Heart right ventricle (tissue), 16 donors: Measurements from ENCODE around the gene PLPP7. TPM values are rescaled to one million over a fixed set of nuclear protein-coding genes. Genes with fewer than 3 reads are reported as not detected.

Experiments used
- ATAC-seq, 8 donors: fragments of 200-7000 bp; cut with Tn5 transposase; one replicate each; pipeline ENCODE4 v1.9.1; 2020; ENCODE audit warnings: mild to moderate bottlenecking in 8 of 8, moderate library complexity in 8 of 8, moderate number of reproducible peaks in 1 of 8
- DNase-seq, 2 donors: peaks; one replicate each; pipeline ENCODE4 v3.0.0-alpha.2; 2020
- H3K27ac ChIP-seq, 10 donors: fragments of 200-600 bp; sonication (generic) in 2 of 10; one replicate each; pipeline versions ENCODE4 v1.5.0 to v1.8.0; 2020 to 2022; ENCODE audit warnings: mild to moderate bottlenecking in 3 of 10
- H3K27me3 ChIP-seq, 7 donors: fragments of 200-600 bp; one replicate each; pipeline ENCODE4 v1.8.0; 2021 to 2022; ENCODE audit warnings: mild to moderate bottlenecking in 2 of 7
- H3K36me3 ChIP-seq, 9 donors: fragments of 200-600 bp; sonication (generic) in 1 of 9; one replicate each; pipeline versions ENCODE4 v1.5.0 to v1.8.0; 2020 to 2022; ENCODE audit warnings: mild to moderate bottlenecking in 2 of 9
- H3K4me1 ChIP-seq, 9 donors: fragments of 200-600 bp; sonication (generic) in 1 of 9; one replicate each; pipeline versions ENCODE4 v1.5.0 to v1.8.0; 2020 to 2022; ENCODE audit warnings: mild to moderate bottlenecking in 4 of 9
- H3K4me3 ChIP-seq, 10 donors: fragments of 200-600 bp; sonication (generic) in 2 of 10; one replicate each; pipeline versions ENCODE4 v1.5.0 to v1.8.0; 2020 to 2022; ENCODE audit warnings: mild to moderate bottlenecking in 7 of 10, moderate library complexity in 2 of 10
- H3K9me3 ChIP-seq, 11 donors: fragments of 200-600 bp in 10 of 11; sonication (generic) in 2 of 11; one replicate each; pipeline versions ENCODE4 v1.5.0 to v1.8.0; 2013 to 2022; ENCODE audit warnings: mild to moderate bottlenecking in 2 of 11, control low read depth in 1 of 11, moderate library complexity in 1 of 11
- WGBS, 2 donors: extraction: QIAGEN DNeasy Blood & Tissue Kit; methylation state at CpG; one replicate each; pipeline ENCODE4 v1.1.7; 2013; ENCODE audit warnings: inconsistent platforms in 1 of 2; 5-methylcytosine and 5-hydroxymethylcytosine counted together
- intact Hi-C, 10 donors: fragments of 100-400 bp; cut with DNase I; formaldehyde crosslinking; loops; one replicate each; pipeline versions ENCODE4 v1.11.1 to v1.14.2; 2022
- polyA plus RNA-seq, 2 donors: library from polyadenylated mRNA; stranded (reverse); fragments of 200-250 nt; gene quantifications; one replicate each; pipeline ENCODE4 v1.2.3, GENCODE V29; 2013
- total RNA-seq, 10 donors: library from RNA; stranded (reverse); fragmentation: NEBNext Ultra II Directional in 3 of 10; extraction: Animal tissue kit (Norgen Biotek cat#: 25700) in 3 of 10; gene quantifications; one replicate each; pipeline versions ENCODE4 v1.2.1 to v1.2.4, GENCODE V29; 2021 to 2023
- TF ChIP-seq, protein P1 (sequence below), 9 donors: fragments of 200-600 bp; sonication (generic) in 2 of 9; IDR thresholded peaks; one replicate each; pipeline versions ENCODE4 v1.5.0 to v1.8.0; 2021 to 2022; ENCODE audit warnings: antibody characterized with exemption in 9 of 9, mild to moderate bottlenecking in 5 of 9, moderate library complexity in 1 of 9
- donor health status: Arrhythmogenic right ventricular cardiomyopathy.
- donor health status: ischemic (EF 13 %, LVEDD 7.1; RV severe dilation, severe dysfunction).
- donor health status: healthy with polysubstance abuse.
- donor health status: DM: no; HTN: yes; CAD: no.
- donor health status: DM: no; HTN: no; CAD: no.
- donor health status: ischemic (EF 25% LVEDD 6.9; RV normal size, moderate dysfunction).
- donor health status: ischemic (EF 25% LVEDD 5.7; RV mildly dilated, moderate dysfunction).
- donor health status: healthy.
- donor health status: DM: yes; HTN: yes; CAD: no.
- donor health status: Ischemic cardiomyopathy.
- donor health status: ischemic (EF 35%, LVEDD 5.7; RV mildly dilated, moderate dysfunction).
- donor health status: nonischemic (EF 11% LVEDD 7.7; RV severe dilation, severe dysfunction).
- donor health status: DM: yes; HTN: yes; CAD: no.
- donor health status: PGD.
- donor health status: ischemic (EF 29% LVEDD 5.4; RV normal size, mild dysfunction).
- donor health status: nonischemic (EF 23%, LVEDD 6.1; RV moderate dilation, normal function).

Gene PLPP7
- total and polyA plus RNA-seq, 12 donors = 42.6 to 140 (median 102) TPM

DNA sequence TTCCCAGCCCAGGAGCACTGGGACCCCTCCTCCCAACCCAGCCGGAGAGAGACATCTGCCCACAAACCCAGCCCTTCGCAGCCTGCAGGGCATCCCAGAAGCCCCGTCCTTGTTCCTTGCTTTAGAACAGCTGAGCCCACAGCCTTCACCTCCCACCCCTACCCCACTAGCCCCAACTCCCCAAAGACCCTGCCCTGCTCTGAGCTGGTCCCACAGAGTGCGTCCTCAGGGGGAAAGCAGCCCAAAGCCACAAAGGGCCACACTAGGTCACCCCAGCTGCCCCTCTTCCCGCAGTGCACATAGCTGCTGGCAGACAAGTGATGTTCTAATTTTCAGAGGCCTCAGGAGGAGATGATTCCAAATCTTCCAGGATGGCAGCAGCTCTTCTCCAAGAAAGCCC is 8.8 kb downstream of the PLPP7 start:
- Histone ChIP-seq H3K27ac (peak overlapping the region; percentile 76 to 98 (median 90)), H3K4me3 (no peak overlapping the region), H3K4me1 (peaks cover 8 to 93% (median 49%) of the 10 kb centered on the region in 9 donors), H3K9me3 (no peaks in the 10 kb centered on the region), H3K36me3 (peaks cover 0 to 18% (median 0%) of the 10 kb centered on the region in 9 donors), H3K27me3 (no peaks in the 10 kb centered on the region)
- 59 to 66% methylated on average over 5 of the region's 5 CpGs for WGBS, 2 donors
- DNase-seq = no peak
- TF ChIP-seq, protein P1, sequence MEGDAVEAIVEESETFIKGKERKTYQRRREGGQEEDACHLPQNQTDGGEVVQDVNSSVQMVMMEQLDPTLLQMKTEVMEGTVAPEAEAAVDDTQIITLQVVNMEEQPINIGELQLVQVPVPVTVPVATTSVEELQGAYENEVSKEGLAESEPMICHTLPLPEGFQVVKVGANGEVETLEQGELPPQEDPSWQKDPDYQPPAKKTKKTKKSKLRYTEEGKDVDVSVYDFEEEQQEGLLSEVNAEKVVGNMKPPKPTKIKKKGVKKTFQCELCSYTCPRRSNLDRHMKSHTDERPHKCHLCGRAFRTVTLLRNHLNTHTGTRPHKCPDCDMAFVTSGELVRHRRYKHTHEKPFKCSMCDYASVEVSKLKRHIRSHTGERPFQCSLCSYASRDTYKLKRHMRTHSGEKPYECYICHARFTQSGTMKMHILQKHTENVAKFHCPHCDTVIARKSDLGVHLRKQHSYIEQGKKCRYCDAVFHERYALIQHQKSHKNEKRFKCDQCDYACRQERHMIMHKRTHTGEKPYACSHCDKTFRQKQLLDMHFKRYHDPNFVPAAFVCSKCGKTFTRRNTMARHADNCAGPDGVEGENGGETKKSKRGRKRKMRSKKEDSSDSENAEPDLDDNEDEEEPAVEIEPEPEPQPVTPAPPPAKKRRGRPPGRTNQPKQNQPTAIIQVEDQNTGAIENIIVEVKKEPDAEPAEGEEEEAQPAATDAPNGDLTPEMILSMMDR (IDR thresholded peaks at IDR 0.05) = no peak
- intact Hi-C loops = loop anchor here in 1 of 10 donors (2.0 kb wide), 1 partner anchor 36 kb away; no protein-coding TSS in a partner anchor
- peak in 3 of 8 donors; percentile 1 to 10 (median 4) for ATAC-seq

DNA sequence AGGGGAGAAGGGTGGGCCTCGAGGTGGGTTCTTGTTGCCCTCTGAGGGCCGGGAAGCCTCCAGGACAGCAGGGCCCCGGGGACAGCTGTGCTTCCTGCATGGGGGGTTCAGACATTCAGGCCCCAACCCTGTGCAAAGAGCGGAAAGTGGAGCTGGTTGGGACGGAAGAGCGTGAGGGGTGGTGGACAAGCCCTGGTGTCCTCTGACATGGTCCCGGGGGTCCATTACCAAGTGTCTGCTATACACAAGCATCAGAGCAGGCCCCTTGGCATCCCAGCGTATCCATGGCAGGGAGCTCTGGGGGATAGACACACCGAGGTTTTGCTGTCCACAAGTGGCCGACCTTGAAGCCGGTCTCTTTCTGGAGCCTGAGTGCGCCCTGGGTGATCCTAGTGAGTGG is 9.3 kb downstream of the PLPP7 start:
- ATAC-seq (peak in 2 of 8 donors; percentile 1 to 3), DNase-seq (no peak)
- Histone ChIP-seq H3K27ac (peak overlapping the region; percentile 76 to 98 (median 90)), H3K27me3 (no peaks in the 10 kb centered on the region), H3K4me1 (peaks cover 8 to 93% (median 51%) of the 10 kb centered on the region in 9 donors), H3K36me3 (peaks cover 0 to 17% (median 0%) of the 10 kb centered on the region in 9 donors), H3K4me3 (no peak overlapping the region), H3K9me3 (no peaks in the 10 kb centered on the region)
- TF ChIP-seq, protein P1 (IDR thresholded peaks at IDR 0.05) = no peak
- 84 to 91% methylated on average over 12 of the region's 12 CpGs for WGBS, 2 donors
- intact Hi-C loops = loop anchor here in 1 of 10 donors (2.0 kb wide), 1 partner anchor 36 kb away; no protein-coding TSS in a partner anchor

DNA sequence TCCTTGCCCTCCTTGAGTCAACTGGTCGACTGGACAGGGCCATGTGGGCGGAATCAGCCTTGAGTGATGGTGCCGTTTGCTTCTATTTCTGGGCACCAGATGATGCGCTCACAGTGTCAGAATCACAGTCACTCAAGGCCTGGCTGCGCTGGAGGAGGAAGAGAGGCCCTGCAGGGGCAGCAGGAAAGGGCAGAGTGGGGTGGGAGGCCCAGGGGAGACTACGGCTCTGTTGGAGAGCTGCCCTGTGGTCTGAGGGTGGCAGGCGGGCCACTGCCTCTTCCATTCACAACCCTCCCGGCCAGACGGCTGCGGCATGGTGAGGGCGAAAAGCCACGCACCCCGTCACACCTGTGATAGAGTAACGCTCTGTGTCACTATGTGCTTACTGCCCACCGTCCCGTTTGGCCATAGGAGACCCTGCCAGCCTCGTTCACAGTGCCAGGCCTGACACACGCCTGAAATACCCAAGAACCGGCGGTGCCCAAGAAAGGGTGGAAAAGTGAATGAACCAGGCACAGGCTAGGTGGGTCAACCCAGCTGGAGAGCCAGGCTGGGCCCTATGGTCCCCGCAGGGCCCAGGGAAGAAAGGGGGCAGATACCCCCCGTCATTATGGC is 9.9 kb downstream of the PLPP7 start:
- Histone ChIP-seq H3K36me3 (peaks cover 0 to 11% (median 0%) of the 10 kb centered on the region in 9 donors), H3K4me1 (peaks cover 8 to 90% (median 50%) of the 10 kb centered on the region in 9 donors), H3K4me3 (no peak overlapping the region), H3K27ac (peak overlapping the region; percentile 76 to 98 (median 90)), H3K27me3 (no peaks in the 10 kb centered on the region), H3K9me3 (no peaks in the 10 kb centered on the region)
- WGBS, 2 donors = 46 to 54% methylated on average over 22 of the region's 22 CpGs
- intact Hi-C loops = loop anchor here in 1 of 10 donors (2.0 kb wide), 1 partner anchor 35 kb away; no protein-coding TSS in a partner anchor
- peak; percentile 56 to 81 (median 74) for ATAC-seq
- TF ChIP-seq, protein P1 (IDR thresholded peaks at IDR 0.05) = no peak
- peak; percentile 60 to 72 for DNase-seq

DNA sequence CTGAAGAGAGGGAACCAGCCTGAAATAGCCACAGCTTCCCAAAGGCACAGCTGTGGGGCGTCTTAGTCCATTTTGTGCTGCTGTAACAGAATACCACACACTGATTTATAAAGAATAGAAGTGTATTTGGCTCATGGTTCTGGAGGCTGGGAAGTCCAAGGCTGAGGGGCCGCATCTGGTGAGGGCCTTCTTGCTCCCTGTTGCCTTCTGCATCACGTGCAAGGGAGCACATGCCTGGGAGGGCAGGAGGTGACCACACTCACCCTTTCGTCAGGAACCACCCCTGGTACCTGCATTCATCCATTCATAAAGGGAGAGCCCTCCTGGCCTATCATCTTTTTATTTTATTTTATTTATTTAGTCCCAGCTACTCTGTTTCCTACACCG is 10.4 kb downstream of the PLPP7 start:
- Histone ChIP-seq H3K4me3 (no peak overlapping the region), H3K36me3 (peaks cover 0 to 10% (median 0%) of the 10 kb centered on the region in 9 donors), H3K4me1 (peaks cover 8 to 90% (median 50%) of the 10 kb centered on the region in 9 donors), H3K9me3 (no peaks in the 10 kb centered on the region), H3K27me3 (no peaks in the 10 kb centered on the region), H3K27ac (peak overlapping the region; percentile 76 to 98 (median 90))
- intact Hi-C loops = loop anchor here in 1 of 10 donors (2.0 kb wide), 1 partner anchor 35 kb away; no protein-coding TSS in a partner anchor
- ATAC-seq (no peak), DNase-seq (no peak)
- 64 to 68% methylated on average over 5 of the region's 5 CpGs for WGBS, 2 donors
- TF ChIP-seq, protein P1 (IDR thresholded peaks at IDR 0.05) = no peak
